NCI-H2227 (cell line): ENCODE measurements around the gene MAPKAPK2.
"Not testable (repeated sequence)": the region's sequence is repeated elsewhere in the genome, so short reads cannot be mapped to it uniquely, and the experiment has no call there.

Source experiments
- DNase-seq: peaks from one replicate; lab custom pipeline; 2025; ENCODE audit not compliant: unreplicated experiment; lab: John Stamatoyannopoulos, UW

Gene MAPKAPK2

GRCh38 chr1:206739411-206740076 lies 54.8 kb downstream of the MAPKAPK2 start:
- no peak for DNase-seq

- DNase-seq = no peak
Observed at GRCh38 chr1:206741142-206741701, 56.5 kb downstream of the MAPKAPK2 start.

- no peak for DNase-seq
Observed at GRCh38 chr1:206742719-206743383, 58.1 kb downstream of the MAPKAPK2 start.

- no peak for DNase-seq
Observed at GRCh38 chr1:206744683-206745082, 60.0 kb downstream of the MAPKAPK2 start.

GRCh38 chr1:206745301-206745700 lies 60.6 kb downstream of the MAPKAPK2 start:
- no peak for DNase-seq

GRCh38 chr1:206748348-206749030 lies 63.8 kb downstream of the MAPKAPK2 start:
- DNase-seq = no peak

GRCh38 chr1:206751891-206752290 lies 67.2 kb downstream of the MAPKAPK2 start:
- no peak for DNase-seq

GRCh38 chr1:206752481-206752880 lies 67.8 kb downstream of the MAPKAPK2 start:
- no peak for DNase-seq

GRCh38 chr1:206753141-206753540 lies 68.4 kb downstream of the MAPKAPK2 start:
- DNase-seq = no peak

- DNase-seq = no peak
Observed at GRCh38 chr1:206754011-206754410, 69.3 kb downstream of the MAPKAPK2 start.

GRCh38 chr1:206757524-206758266 lies 73.0 kb downstream of the MAPKAPK2 start:
- no peak for DNase-seq

GRCh38 chr1:206760590-206760989 lies 75.9 kb downstream of the MAPKAPK2 start:
- DNase-seq = no peak

GRCh38 chr1:206761159-206761768 lies 76.6 kb downstream of the MAPKAPK2 start:
- DNase-seq = no peak

GRCh38 chr1:206762741-206763364 lies 78.1 kb downstream of the MAPKAPK2 start:
- not testable (repeated sequence) for DNase-seq

- DNase-seq = not testable (repeated sequence)
Observed at GRCh38 chr1:206765771-206766170, 81.1 kb downstream of the MAPKAPK2 start.

- no peak for DNase-seq
Observed at GRCh38 chr1:206766251-206766856, 81.6 kb downstream of the MAPKAPK2 start.

GRCh38 chr1:206768472-206769303 lies 84.0 kb downstream of the MAPKAPK2 start:
- no peak for DNase-seq

GRCh38 chr1:206769304-206769731 lies 84.6 kb downstream of the MAPKAPK2 start:
- no peak for DNase-seq
